HUES64 (cell line): ENCODE data around the gene LAMB4.

Experiments used
- H3K27ac ChIP-seq: 2 replicates; pipeline ENCODE4 v1.7.0; 2013; ENCODE audit warnings: low read depth, low read length, inconsistent platforms
- H3K27me3 ChIP-seq: 2 replicates; pipeline ENCODE4 v1.6.1; 2013; ENCODE audit warnings: mild to moderate bottlenecking, low read length; ENCODE audit not compliant: insufficient read depth
- H3K36me3 ChIP-seq: 2 replicates; pipeline ENCODE4 v1.6.1; 2013; ENCODE audit warnings: mild to moderate bottlenecking, low read length; ENCODE audit not compliant: insufficient read depth
- H3K4me1 ChIP-seq: 2 replicates; pipeline ENCODE4 v1.6.1; 2013; ENCODE audit warnings: mild to moderate bottlenecking, low read length, moderate library complexity; ENCODE audit not compliant: insufficient read depth
- H3K4me3 ChIP-seq: 2 replicates; pipeline ENCODE4 v1.5.1; 2013; ENCODE audit warnings: mild to moderate bottlenecking, low read length, moderate library complexity
- H3K9ac ChIP-seq: 2 replicates; pipeline ENCODE4 v1.6.1; 2013; ENCODE audit warnings: mild to moderate bottlenecking, low read depth, low read length
- H3K9me3 ChIP-seq: 2 replicates; pipeline ENCODE4 v1.6.1; 2013; ENCODE audit warnings: low read depth, low read length; ENCODE audit not compliant: insufficient read depth
- WGBS: fragments of 150-250, 120-280 bp; methylation state at CpG from one replicate; pipeline ENCODE4 v1.1.7; 2013; ENCODE audit warnings: missing lambda C conversion rate; 5-methylcytosine and 5-hydroxymethylcytosine counted together

LAMB4 gene

DNA sequence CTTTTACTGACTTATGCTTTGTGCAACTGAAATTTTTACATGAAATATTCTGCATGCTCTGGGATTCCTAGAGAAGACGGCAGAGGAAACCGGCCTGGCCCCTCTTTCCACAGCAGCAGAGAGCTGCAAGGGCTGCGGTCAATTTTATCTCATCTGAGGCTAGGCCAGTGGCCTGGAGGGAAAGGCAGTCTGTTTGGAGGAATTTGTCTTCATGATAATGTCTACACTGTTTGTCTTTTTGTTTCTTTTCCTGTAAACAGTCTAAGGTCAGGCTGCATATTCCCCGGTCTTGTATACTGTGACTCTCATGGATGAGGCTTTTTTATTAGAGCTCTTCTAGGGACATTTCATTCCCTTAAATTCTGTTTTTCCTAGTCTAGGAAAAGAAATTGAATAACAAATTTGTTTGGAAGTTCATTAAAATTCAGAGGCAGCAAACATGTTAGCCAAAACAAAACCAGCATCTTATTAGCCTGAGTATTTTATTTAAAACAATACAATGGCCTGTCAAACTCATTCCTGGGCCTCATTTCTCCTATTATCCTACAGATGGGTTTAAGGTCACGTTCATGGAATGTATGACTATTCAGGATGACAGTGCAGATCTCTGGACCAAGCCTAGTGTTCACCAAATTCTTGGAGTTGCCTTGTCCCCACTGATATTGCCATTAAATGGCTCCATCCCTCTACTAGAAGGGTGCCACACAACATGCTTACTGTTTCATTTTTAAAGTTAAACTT lies 26.4 kb downstream of the LAMB4 start:
- H3K27me3 ChIP-seq = no peaks in the 10 kb centered on the region
- WGBS = 91% methylated on average over 5 of the region's 5 CpGs
- no peaks in the 10 kb centered on the region for H3K9me3 ChIP-seq
- H3K4me1 ChIP-seq = no peaks in the 10 kb centered on the region
- H3K27ac ChIP-seq = no peak overlapping the region
- H3K4me3 ChIP-seq = no peak overlapping the region
- no peaks in the 10 kb centered on the region for H3K36me3 ChIP-seq
- no peak overlapping the region for H3K9ac ChIP-seq

DNA sequence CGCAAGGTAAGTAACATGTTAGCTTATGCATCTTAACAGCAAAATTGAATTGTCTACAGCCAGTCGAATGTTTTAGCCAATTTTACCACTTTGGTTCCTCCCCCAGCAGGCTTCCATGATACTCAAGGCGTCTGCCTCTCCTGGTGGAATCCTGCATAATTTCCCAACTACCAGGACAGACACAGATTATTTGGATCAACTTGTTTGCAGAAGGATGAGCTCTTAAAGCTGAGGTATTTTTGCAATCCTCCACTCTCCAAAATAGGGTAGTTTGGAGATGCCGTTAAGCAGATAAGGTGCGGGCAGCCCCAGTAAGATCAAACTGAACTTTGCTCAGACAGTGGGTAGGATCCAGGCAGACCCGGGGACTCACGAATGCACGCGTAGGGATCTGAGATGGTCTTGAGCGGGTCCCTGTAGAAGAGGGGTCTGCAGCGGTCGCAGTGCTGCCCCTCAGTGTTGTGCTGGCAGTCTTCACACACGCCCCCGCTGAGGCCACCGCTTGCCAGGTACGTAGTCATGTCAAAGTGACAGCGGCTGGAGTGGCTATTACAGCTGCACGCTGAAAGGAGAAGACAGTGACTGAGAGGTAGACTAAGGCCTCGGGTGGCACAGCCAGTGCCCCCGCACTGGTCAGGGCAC lies 27.4 kb downstream of the LAMB4 start:
- WGBS = 90% methylated on average over 20 of the region's 20 CpGs
- H3K27me3 ChIP-seq = no peaks in the 10 kb centered on the region
- H3K9ac ChIP-seq = no peak overlapping the region
- no peak overlapping the region for H3K4me3 ChIP-seq
- H3K27ac ChIP-seq = no peak overlapping the region
- no peaks in the 10 kb centered on the region for H3K4me1 ChIP-seq
- no peaks in the 10 kb centered on the region for H3K36me3 ChIP-seq
- no peaks in the 10 kb centered on the region for H3K9me3 ChIP-seq

DNA sequence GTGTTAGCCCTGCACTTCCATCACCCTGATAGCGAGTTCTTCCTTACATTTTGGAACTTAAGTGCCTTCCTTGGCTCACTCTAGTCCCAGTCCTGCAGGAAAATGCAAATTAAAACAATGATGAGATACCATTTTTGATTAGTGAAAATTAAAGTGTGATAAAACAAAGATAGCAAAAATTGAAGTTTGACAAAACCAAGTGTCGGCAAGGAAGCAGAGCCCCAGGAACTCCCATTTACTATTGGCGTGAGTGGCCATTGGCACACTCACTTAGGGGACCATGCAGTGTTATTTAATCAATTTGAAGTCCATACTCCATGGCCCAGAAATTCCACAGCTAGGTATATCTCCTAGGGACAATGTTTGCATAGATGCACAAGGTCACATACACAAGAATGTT lies 28.4 kb downstream of the LAMB4 start:
- Histone ChIP-seq H3K4me3 (no peak overlapping the region), H3K27me3 (no peaks in the 10 kb centered on the region), H3K36me3 (no peaks in the 10 kb centered on the region), H3K9ac (no peak overlapping the region), H3K4me1 (no peaks in the 10 kb centered on the region), H3K9me3 (no peaks in the 10 kb centered on the region), H3K27ac (no peak overlapping the region)
- 98% methylated on average over 3 of the region's 3 CpGs for WGBS

DNA sequence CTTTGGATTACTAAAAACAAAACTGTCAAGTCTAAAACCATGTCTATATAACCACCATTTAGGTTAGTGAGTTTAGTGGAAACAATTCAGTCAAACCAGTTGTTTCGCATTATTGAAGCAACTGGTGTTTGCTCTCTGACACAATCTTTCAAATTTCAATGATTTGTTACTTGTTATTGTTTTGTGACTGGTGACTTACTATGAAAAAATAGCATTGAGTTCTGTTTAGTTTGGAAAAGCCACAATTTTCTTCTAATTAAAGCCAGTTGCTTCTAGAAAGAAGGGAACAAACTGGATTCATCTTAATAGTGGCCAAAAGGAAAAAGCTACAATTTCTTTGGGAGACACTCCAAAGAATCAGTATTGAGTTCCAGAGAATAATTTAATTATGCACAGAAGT lies 30.4 kb downstream of the LAMB4 start:
- Histone ChIP-seq H3K27me3 (no peaks in the 10 kb centered on the region), H3K9ac (no peak overlapping the region), H3K4me1 (peaks cover 4% of the 10 kb centered on the region; the same call in 1 of the 2 replicates), H3K27ac (no peak overlapping the region), H3K9me3 (no peaks in the 10 kb centered on the region), H3K4me3 (no peak overlapping the region), H3K36me3 (no peaks in the 10 kb centered on the region)
- WGBS = 100% methylated on average over 1 of the region's 1 CpG

DNA sequence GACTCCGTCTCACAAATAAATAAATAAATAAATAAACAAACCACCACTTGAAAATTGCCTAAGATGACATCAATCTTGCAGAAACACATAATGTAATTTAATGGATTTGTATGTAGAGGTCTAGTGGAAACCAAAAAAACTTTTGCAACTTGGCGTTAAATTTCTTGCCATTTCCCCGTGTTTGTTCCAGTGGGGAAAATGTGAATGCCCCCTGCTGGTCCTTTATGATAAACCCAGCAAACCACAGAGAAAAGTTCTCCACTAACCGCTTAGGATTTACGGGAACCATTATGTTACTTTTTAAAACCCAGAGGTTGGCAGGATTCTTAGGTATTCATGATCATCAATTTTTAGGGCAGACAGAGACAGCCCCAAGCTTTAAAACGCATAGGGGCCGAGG lies 32.5 kb downstream of the LAMB4 start:
- WGBS = 81% methylated on average over 7 of the region's 7 CpGs
- Histone ChIP-seq H3K27me3 (no peaks in the 10 kb centered on the region), H3K4me3 (no peak overlapping the region), H3K4me1 (peaks cover 4% of the 10 kb centered on the region; the same call in 1 of the 2 replicates), H3K9me3 (no peaks in the 10 kb centered on the region), H3K36me3 (no peaks in the 10 kb centered on the region), H3K9ac (no peak overlapping the region), H3K27ac (no peak overlapping the region)

DNA sequence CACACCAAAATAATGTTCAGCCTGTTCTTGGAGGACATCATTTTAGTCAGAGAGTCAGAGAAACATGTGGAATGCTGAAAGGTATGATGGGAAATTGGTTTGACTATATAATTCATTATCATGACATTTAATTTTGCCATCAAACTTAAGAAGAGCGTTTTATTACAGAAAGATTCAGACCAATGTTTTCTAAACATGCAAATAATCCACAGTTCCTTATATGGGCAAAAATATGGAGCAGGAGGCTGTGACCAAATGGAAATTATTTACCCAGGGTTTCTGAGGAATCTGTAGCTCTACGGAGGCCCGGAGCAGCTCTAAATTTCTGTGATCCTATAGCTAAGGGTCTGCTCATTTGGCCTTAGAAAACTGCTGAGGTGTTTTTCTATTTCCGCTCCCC lies 33.2 kb downstream of the LAMB4 start:
- no peak overlapping the region for H3K4me3 ChIP-seq
- H3K4me1 ChIP-seq = peaks cover 4% of the 10 kb centered on the region; the same call in 1 of the 2 replicates
- H3K9ac ChIP-seq = no peak overlapping the region
- WGBS = 90% methylated on average over 3 of the region's 4 CpGs
- H3K27ac ChIP-seq = no peak overlapping the region
- H3K9me3 ChIP-seq = no peaks in the 10 kb centered on the region
- no peaks in the 10 kb centered on the region for H3K27me3 ChIP-seq
- no peaks in the 10 kb centered on the region for H3K36me3 ChIP-seq

DNA sequence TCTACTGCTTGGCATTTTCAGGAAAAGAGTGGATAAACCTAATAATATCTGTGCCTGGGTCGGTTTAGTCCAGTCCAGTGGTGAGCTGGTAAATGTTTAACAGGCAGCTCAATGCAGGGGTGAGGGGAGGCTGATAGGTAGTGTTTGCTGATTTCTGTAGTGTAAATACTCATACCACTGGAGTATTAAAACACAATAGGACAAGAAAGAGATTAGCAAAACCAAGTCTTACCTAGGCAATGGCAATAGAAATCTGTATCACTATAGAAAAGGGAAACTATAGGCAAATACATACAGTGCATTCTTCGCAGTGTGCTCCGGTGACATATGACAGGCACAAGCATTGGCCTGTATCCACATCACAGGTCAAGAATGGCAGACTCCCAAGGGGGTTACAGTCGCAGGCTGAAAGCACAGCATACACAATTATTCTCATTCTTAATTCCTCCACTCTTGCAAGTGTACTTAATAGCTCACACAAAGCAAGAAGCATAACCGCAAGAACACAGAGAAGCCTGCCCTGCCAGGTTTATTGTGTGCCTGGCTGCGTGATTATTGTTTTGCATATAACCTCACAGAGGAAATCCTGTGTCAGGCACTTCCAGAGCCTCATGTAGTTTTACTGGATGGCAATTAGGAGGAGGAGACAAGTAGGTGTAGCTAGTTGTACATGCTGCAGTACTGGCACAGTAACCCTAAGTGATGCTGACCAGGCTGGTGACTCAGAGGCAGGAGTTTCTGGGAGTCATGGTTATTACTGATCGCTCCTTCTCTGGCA lies 35.0 kb downstream of the LAMB4 start:
- no peak overlapping the region for H3K4me3 ChIP-seq
- H3K27me3 ChIP-seq = no peaks in the 10 kb centered on the region
- H3K4me1 ChIP-seq = peaks cover 4% of the 10 kb centered on the region; the same call in 1 of the 2 replicates
- H3K27ac ChIP-seq = no peak overlapping the region
- no peaks in the 10 kb centered on the region for H3K9me3 ChIP-seq
- H3K36me3 ChIP-seq = no peaks in the 10 kb centered on the region
- 84% methylated on average over 7 of the region's 7 CpGs for WGBS
- H3K9ac ChIP-seq = no peak overlapping the region

DNA sequence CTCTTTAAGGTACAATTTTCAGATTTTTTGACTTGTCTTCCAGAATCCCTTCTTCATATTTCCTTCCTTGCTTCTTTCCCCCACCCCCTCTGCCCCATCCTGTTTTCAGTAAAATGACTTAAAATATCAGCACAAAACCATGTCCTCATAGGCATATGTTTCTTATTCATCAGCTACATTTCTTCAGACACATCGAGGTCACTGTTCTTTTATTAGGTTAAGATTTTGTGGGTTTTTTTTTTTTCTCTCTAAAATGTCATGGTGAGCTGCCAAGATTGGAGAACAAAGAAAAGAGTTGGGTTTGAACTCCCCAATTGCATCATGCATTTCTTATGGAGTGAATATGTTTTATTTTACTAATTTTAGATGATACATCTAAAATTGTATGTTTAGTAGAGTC lies 35.8 kb downstream of the LAMB4 start:
- Histone ChIP-seq H3K4me1 (peaks cover 4% of the 10 kb centered on the region; the same call in 1 of the 2 replicates), H3K36me3 (no peaks in the 10 kb centered on the region), H3K4me3 (no peak overlapping the region), H3K27ac (no peak overlapping the region), H3K9me3 (no peaks in the 10 kb centered on the region), H3K9ac (no peak overlapping the region), H3K27me3 (no peaks in the 10 kb centered on the region)
- no CpG with 5 or more reads among the region's 1 CpG for WGBS

DNA sequence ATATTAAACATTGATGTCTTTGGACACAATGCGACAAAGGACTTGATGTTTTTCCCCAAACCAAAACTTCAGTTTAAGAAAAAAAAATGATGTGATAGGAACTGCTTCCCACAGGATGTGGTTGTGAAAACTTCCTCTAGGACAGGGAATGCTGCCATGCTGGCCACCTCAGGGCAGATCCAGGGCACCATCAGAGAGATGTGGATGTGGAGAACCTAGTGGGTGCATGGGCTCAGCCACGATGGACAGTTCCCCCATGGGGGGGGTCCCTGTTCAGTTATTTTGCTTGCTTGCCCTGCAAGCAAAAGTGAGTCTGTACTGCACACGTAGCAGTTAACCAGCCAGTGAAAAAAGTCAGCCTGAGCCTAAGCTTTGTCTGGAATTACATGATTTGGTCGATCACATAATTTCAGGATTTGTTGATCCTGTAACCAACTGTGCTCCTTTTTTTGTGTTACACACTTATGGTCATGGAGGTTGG lies 36.3 kb downstream of the LAMB4 start:
- H3K9ac ChIP-seq = no peak overlapping the region
- H3K4me1 ChIP-seq = peaks cover 4% of the 10 kb centered on the region; the same call in 1 of the 2 replicates
- H3K36me3 ChIP-seq = no peaks in the 10 kb centered on the region
- H3K4me3 ChIP-seq = no peak overlapping the region
- no peaks in the 10 kb centered on the region for H3K27me3 ChIP-seq
- no peak overlapping the region for H3K27ac ChIP-seq
- 92% methylated on average over 4 of the region's 4 CpGs for WGBS
- H3K9me3 ChIP-seq = no peaks in the 10 kb centered on the region

DNA sequence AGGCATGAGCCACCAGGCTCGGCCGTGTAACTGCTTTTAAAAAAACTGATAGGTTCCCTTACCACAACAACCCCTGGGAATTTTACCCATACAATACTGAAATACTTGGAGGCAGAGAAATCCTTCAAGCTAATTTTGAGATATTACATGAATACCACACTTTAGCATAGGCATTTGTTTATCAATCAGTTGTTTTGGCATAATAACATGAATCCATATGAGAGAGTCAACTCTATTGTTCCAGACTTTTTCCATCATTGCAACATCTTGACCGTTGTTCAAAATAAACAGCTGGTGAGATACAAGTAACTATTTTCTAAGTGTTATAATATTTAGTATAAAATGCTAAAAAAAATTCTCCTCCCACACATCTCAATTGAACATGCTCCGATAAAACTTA lies 36.8 kb downstream of the LAMB4 start:
- H3K27me3 ChIP-seq = no peaks in the 10 kb centered on the region
- H3K36me3 ChIP-seq = no peaks in the 10 kb centered on the region
- no peak overlapping the region for H3K27ac ChIP-seq
- H3K4me3 ChIP-seq = no peak overlapping the region
- H3K9ac ChIP-seq = no peak overlapping the region
- 98% methylated on average over 2 of the region's 4 CpGs for WGBS
- H3K4me1 ChIP-seq = peaks cover 4% of the 10 kb centered on the region; the same call in 1 of the 2 replicates
- H3K9me3 ChIP-seq = no peaks in the 10 kb centered on the region

DNA sequence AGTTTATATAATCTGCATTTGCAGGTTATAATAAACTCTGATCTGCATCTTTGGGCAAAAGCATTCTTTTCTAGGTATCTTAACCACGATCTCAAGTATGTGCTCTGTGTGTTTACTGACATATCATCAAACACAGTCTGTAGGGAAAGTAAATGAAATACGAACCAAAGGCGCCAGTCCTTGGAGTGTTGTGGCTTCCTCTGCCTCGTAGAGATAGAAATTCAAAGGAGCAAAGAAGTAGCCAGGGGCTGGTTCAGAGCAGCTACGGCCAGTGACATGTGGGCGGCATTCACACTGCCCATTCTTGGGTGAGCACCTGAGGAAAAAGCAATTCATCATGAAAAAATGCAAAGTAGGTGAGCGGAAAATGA lies 38.7 kb downstream of the LAMB4 start:
- no peak overlapping the region for H3K9ac ChIP-seq
- peaks cover 4% of the 10 kb centered on the region; the same call in 1 of the 2 replicates for H3K4me1 ChIP-seq
- 93% methylated on average over 7 of the region's 7 CpGs for WGBS
- H3K9me3 ChIP-seq = no peaks in the 10 kb centered on the region
- no peak overlapping the region for H3K4me3 ChIP-seq
- no peaks in the 10 kb centered on the region for H3K27me3 ChIP-seq
- H3K36me3 ChIP-seq = no peaks in the 10 kb centered on the region
- no peak overlapping the region for H3K27ac ChIP-seq
